Bronchial epithelial cell (primary cell): ENCODE measurements around the gene ELAPOR1. TPM values are rescaled to one million over a fixed set of nuclear protein-coding genes. Genes with fewer than 3 reads are reported as not detected.

Source experiments
- DNase-seq: peaks from one replicate; pipeline ENCODE4 v3.0.0-alpha.2; 2010; ENCODE audit warnings: low read depth
- FAIRE-seq: peaks from 2 replicates; lab custom pipeline; 2011; peaks lifted over from hg19 to GRCh38; lab: Jason Lieb, UNC
- H3K27me3 ChIP-seq: 2 replicates; pipeline ENCODE4 v1.5.1; 2011; ENCODE audit warnings: low read length; ENCODE audit not compliant: control insufficient read depth, insufficient read depth
- H3K36me3 ChIP-seq: 2 replicates; pipeline ENCODE4 v1.5.1; 2011; ENCODE audit warnings: low read length; ENCODE audit not compliant: control insufficient read depth, insufficient read depth
- H3K4me3 ChIP-seq: 2 replicates; pipeline ENCODE4 v1.5.1; 2011; ENCODE audit warnings: mild to moderate bottlenecking, low read depth, low read length, control low read depth
- CTCF ChIP-seq: IDR thresholded peaks from 2 replicates; pipeline ENCODE4 v1.5.1; 2011; ENCODE audit warnings: mild to moderate bottlenecking, moderate library complexity, low read length, control low read depth, inconsistent platforms; ENCODE audit not compliant: insufficient read depth, severe bottlenecking
- total RNA-seq: library from RNA; depleted of rRNA; stranded (reverse); fragments of >200 nt; gene quantifications from 2 replicates; pipeline ENCODE4 v1.2.1, GENCODE V29; 2014

The ELAPOR1 gene
- total RNA-seq, 1 donor from 2014 or later: not detected

- H3K36me3 ChIP-seq: no peaks in the 10 kb centered on the region
- FAIRE-seq: no peak
- no peaks in the 10 kb centered on the region for H3K27me3 ChIP-seq
- TF ChIP-seq CTCF: no peak
- no peak for DNase-seq
- H3K4me3 ChIP-seq: no peak overlapping the region
These were observed 35.6 kb upstream of the ELAPOR1 start for GRCh38 chr1:109078317-109078716.

GRCh38 chr1:109079240-109079622, 34.7 kb upstream of the ELAPOR1 start:
- no peak overlapping the region for H3K4me3 ChIP-seq
- H3K36me3 ChIP-seq: no peaks in the 10 kb centered on the region
- TF ChIP-seq CTCF: no peak
- DNase-seq (no peak), FAIRE-seq (no peak)
- no peaks in the 10 kb centered on the region for H3K27me3 ChIP-seq

- FAIRE-seq: no peak
- TF ChIP-seq CTCF: no peak
- no peak for DNase-seq
- no peaks in the 10 kb centered on the region for H3K27me3 ChIP-seq
- H3K36me3 ChIP-seq: no peaks in the 10 kb centered on the region
- no peak overlapping the region for H3K4me3 ChIP-seq
These were observed 33.4 kb upstream of the ELAPOR1 start for GRCh38 chr1:109080441-109081082.

- TF ChIP-seq CTCF: no peak
- FAIRE-seq (no peak), DNase-seq (no peak)
- H3K36me3 ChIP-seq: no peaks in the 10 kb centered on the region
- H3K27me3 ChIP-seq: no peaks in the 10 kb centered on the region
- H3K4me3 ChIP-seq: no peak overlapping the region
These were observed 30.4 kb upstream of the ELAPOR1 start for GRCh38 chr1:109083501-109083900.

GRCh38 chr1:109083923-109084322, 30.0 kb upstream of the ELAPOR1 start:
- DNase-seq (no peak), FAIRE-seq (no peak)
- no peaks in the 10 kb centered on the region for H3K27me3 ChIP-seq
- no peak overlapping the region for H3K4me3 ChIP-seq
- no peak for TF ChIP-seq CTCF
- no peaks in the 10 kb centered on the region for H3K36me3 ChIP-seq
